Trophoblast cell (in vitro differentiated cells and primary cell): ENCODE measurements around the gene BRDT.
"Not testable (repeated sequence)": the region's sequence is repeated elsewhere in the genome, so short reads cannot be mapped to it uniquely, and the experiment has no call there.

Source experiments
- DNase-seq, 2 donors: peaks; one replicate each; pipeline ENCODE4 v3.0.0-alpha.2; 2016
- H2AFZ ChIP-seq: 2 replicates; pipeline ENCODE4 v1.6.1; 2013; ENCODE audit warnings: low read length, moderate library complexity, mild to moderate bottlenecking; ENCODE audit not compliant: insufficient read depth, poor library complexity
- H2AK5ac ChIP-seq: 2 replicates; pipeline ENCODE4 v1.6.1; 2013; ENCODE audit warnings: mild to moderate bottlenecking, low read length
- H2BK120ac ChIP-seq: 2 replicates; pipeline ENCODE4 v1.6.1; 2013; ENCODE audit warnings: low read length, mild to moderate bottlenecking, moderate library complexity; ENCODE audit not compliant: insufficient read depth, poor library complexity
- H2BK12ac ChIP-seq: 2 replicates; pipeline ENCODE4 v1.6.1; 2013; ENCODE audit warnings: mild to moderate bottlenecking, low read length, moderate library complexity
- H2BK5ac ChIP-seq: 2 replicates; pipeline ENCODE4 v1.6.1; 2013; ENCODE audit warnings: low read length, low read depth, moderate library complexity, mild to moderate bottlenecking; ENCODE audit not compliant: poor library complexity
- H3K14ac ChIP-seq: 2 replicates; pipeline ENCODE4 v1.6.1; 2013; ENCODE audit warnings: mild to moderate bottlenecking, low read length
- H3K18ac ChIP-seq: 2 replicates; pipeline ENCODE4 v1.6.1; 2013; ENCODE audit warnings: mild to moderate bottlenecking, low read length
- H3K23ac ChIP-seq: 2 replicates; pipeline ENCODE4 v1.6.1; 2013; ENCODE audit warnings: low read length
- H3K27ac ChIP-seq: 2 replicates; pipeline ENCODE4 v1.5.1; 2013; ENCODE audit warnings: low read depth, mild to moderate bottlenecking, inconsistent platforms, low read length, moderate library complexity
- H3K27me3 ChIP-seq: 2 replicates; pipeline ENCODE4 v1.6.1; 2013; ENCODE audit warnings: inconsistent platforms, mild to moderate bottlenecking, low read length, moderate library complexity; ENCODE audit not compliant: insufficient read depth
- H3K36me3 ChIP-seq, 2 experiments: 1 replicate in 1 of 2; 2 replicates in 1 of 2; pipeline ENCODE4 v1.6.1; 2013; ENCODE audit warnings: low read length in 2 of 2, mild to moderate bottlenecking in 2 of 2, moderate library complexity in 1 of 2; ENCODE audit not compliant: insufficient read depth in 2 of 2, control insufficient read depth in 1 of 2
- H3K4ac ChIP-seq: 2 replicates; pipeline ENCODE4 v1.6.1; 2013; ENCODE audit warnings: low read depth, mild to moderate bottlenecking, low read length, moderate library complexity
- H3K4me1 ChIP-seq, 2 experiments: 1 replicate in 1 of 2; 2 replicates in 1 of 2; pipeline ENCODE4 v1.6.1; 2013; ENCODE audit warnings: low read length in 2 of 2, mild to moderate bottlenecking in 2 of 2, moderate library complexity in 1 of 2; ENCODE audit not compliant: insufficient read depth in 2 of 2, control insufficient read depth in 1 of 2
- H3K4me2 ChIP-seq: 2 replicates; pipeline ENCODE4 v1.6.1; 2013; ENCODE audit warnings: inconsistent platforms, mild to moderate bottlenecking, low read length, moderate library complexity
- H3K4me3 ChIP-seq: 2 replicates; pipeline ENCODE4 v1.5.1; 2013; ENCODE audit warnings: mild to moderate bottlenecking, low read depth, low read length, inconsistent platforms
- H3K79me1 ChIP-seq: one replicate; pipeline ENCODE4 v1.6.1; 2013; ENCODE audit warnings: low read length
- H3K79me2 ChIP-seq: 2 replicates; pipeline ENCODE4 v1.6.1; 2013; ENCODE audit warnings: low read length, mild to moderate bottlenecking; ENCODE audit not compliant: control insufficient read depth, insufficient read depth, poor library complexity
- H3K9ac ChIP-seq: 2 replicates; pipeline ENCODE4 v1.6.1; 2013; ENCODE audit warnings: mild to moderate bottlenecking, low read length
- H3K9me3 ChIP-seq: 2 replicates; pipeline ENCODE4 v1.6.1; 2013; ENCODE audit warnings: low read depth, mild to moderate bottlenecking, control low read depth, inconsistent platforms, low read length; ENCODE audit not compliant: insufficient read depth
- H4K12ac ChIP-seq: 2 replicates; pipeline ENCODE4 v1.6.1; 2013; ENCODE audit warnings: low read depth, mild to moderate bottlenecking, low read length, moderate library complexity
- H4K8ac ChIP-seq: 2 replicates; pipeline ENCODE4 v1.6.1; 2013; ENCODE audit warnings: low read depth, mild to moderate bottlenecking, low read length, moderate library complexity
- H4K91ac ChIP-seq: one replicate; pipeline ENCODE4 v1.6.1; 2013; ENCODE audit warnings: low read depth, mild to moderate bottlenecking, low read length, moderate library complexity
- WGBS: extraction: QIAGEN DNeasy Blood & Tissue Kit; methylation state at CpG from one replicate; pipeline ENCODE4 v1.1.7; 2013; ENCODE audit warnings: missing lambda C conversion rate; ENCODE audit not compliant: insufficient read length, insufficient coverage; ENCODE audit errors: extremely low coverage; 5-methylcytosine and 5-hydroxymethylcytosine counted together

BRDT gene

DNA sequence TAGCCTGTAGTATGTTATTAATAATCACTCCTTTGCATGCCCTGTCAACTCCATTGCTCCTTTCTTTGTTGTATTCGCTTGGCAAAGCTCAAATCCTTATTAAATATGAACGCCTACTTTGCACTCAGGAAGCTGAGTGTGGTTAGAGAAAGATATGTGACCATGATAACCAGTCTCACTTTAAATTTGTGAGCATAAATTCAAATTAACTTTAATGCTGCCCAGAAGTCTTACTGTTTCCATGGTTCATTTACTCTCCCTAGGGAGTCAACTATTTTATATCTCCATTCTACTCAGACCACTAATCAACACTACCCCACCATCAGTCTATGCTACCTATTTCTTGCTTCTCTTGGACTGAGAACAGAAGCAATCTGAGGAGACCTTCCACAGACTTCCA is 68.5 kb downstream of the BRDT start:
- Histone ChIP-seq H2AK5ac (no peak overlapping the region), H3K18ac (no peak overlapping the region), H2BK12ac (no peak overlapping the region), H2AFZ (no peak overlapping the region), H3K4ac (no peak overlapping the region), H4K12ac (no peak overlapping the region), H3K14ac (no peak overlapping the region), H2BK120ac (no peak overlapping the region), H2BK5ac (no peak overlapping the region), H3K23ac (no peak overlapping the region), H3K4me2 (no peak overlapping the region), H4K91ac (no peak overlapping the region), H3K36me3 (no peaks in the 10 kb centered on the region), H3K4me3 (no peak overlapping the region), H3K4me1 (no peaks in the 10 kb centered on the region), H3K79me1 (no peaks in the 10 kb centered on the region), H3K27ac (no peak overlapping the region), H3K9me3 (no peaks in the 10 kb centered on the region), H3K79me2 (no peaks in the 10 kb centered on the region), H3K27me3 (no peaks in the 10 kb centered on the region), H4K8ac (no peak overlapping the region), H3K9ac (no peak overlapping the region)
- WGBS: no CpG with 5 or more reads among the region's 2 CpGs
- no peak for DNase-seq

- not testable (repeated sequence) for H2BK120ac ChIP-seq, H3K4me1 ChIP-seq, H3K79me1 ChIP-seq, H3K27ac ChIP-seq, H3K27me3 ChIP-seq, H2AFZ ChIP-seq, H3K18ac ChIP-seq, H3K4me3 ChIP-seq, H3K9me3 ChIP-seq, H2BK12ac ChIP-seq, H3K14ac ChIP-seq, H3K23ac ChIP-seq, H3K36me3 ChIP-seq, H3K4ac ChIP-seq, H4K8ac ChIP-seq, H3K9ac ChIP-seq, H2AK5ac ChIP-seq, H3K4me2 ChIP-seq, DNase-seq, H4K91ac ChIP-seq, H3K79me2 ChIP-seq, H2BK5ac ChIP-seq, H4K12ac ChIP-seq
- no CpG with 5 or more reads among the region's 29 CpGs for WGBS
These were observed 76.8 kb downstream of the BRDT start for GRCh38 chr1:92026042-92026441.

DNA sequence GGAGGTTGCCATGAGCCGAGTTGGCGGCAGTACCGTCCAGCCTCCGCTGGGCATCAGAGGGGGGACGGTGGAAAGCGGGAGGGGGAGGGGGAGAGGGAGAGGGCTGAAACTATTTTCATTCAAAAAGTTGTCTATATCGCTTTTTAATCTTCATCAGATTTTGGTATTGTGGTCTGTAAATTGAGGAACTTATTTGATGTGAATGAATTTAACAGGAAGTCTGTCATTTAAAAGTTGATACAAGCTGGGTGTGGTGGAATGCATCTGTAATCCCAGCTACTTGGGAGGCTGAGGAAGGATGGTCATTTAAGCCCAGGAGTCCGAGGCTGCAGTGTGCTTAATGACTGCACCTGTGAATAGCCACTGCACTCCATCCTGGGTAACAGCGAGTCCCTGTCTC is 77.6 kb downstream of the BRDT start:
- Histone ChIP-seq H3K4me3 (no peak overlapping the region), H3K79me2 (no peaks in the 10 kb centered on the region), H3K9ac (no peak overlapping the region), H3K27ac (no peak overlapping the region), H2AK5ac (no peak overlapping the region), H4K12ac (no peak overlapping the region), H4K91ac (no peak overlapping the region), H3K27me3 (peaks cover 10% of the 10 kb centered on the region), H3K36me3 (no peaks in the 10 kb centered on the region), H3K9me3 (peaks cover 3% of the 10 kb centered on the region), H2BK5ac (no peak overlapping the region), H3K14ac (no peak overlapping the region), H3K23ac (no peak overlapping the region), H3K18ac (no peak overlapping the region), H2AFZ (no peak overlapping the region), H3K79me1 (no peaks in the 10 kb centered on the region), H3K4me2 (no peak overlapping the region), H2BK120ac (no peak overlapping the region), H3K4me1 (peaks cover 7 to 8% of the 10 kb centered on the region in 2 experiments), H2BK12ac (no peak overlapping the region), H3K4ac (no peak overlapping the region), H4K8ac (no peak overlapping the region)
- DNase-seq: no peak
- WGBS: no CpG with 5 or more reads among the region's 9 CpGs

DNA sequence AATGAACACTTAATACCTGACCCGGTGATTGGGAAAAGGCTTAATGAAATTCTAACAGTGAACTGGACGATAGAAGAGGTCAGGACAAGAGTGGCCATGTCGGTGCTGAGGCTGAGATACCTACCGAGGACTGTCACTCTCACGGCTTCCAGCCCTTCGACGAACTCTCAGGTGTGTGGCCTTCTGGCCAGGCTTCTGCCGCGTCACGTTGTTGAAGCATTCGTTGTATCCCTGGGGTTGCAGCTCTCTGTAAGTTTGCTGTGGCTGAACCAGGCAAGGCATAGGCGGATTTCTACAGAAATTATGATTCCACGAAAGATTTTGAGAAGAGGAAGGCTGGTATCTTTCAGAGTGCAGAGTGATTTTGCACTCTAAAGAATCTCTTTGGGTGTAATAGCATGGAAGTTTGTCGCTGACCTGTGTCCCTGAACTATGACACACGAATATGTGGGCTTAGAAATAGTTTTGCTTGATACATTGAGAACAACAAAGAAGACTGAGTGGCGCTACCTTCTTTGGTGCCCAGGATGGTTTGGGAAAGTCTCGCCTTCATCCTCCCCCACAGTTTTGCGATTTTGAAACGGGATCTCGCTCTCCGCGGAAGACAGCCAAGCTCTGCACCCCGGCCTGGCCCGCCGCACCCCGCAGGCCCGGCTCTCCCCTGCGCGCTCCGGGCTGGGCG is 80.2 kb downstream of the BRDT start:
- no CpG with 5 or more reads among the region's 31 CpGs for WGBS
- Histone ChIP-seq H3K4me2 (peak overlapping the region; percentile 88), H3K4me3 (peak overlapping the region; percentile 73), H4K91ac (no peak overlapping the region), H3K4me1 (peaks cover 7 to 8% of the 10 kb centered on the region in 2 experiments), H3K9ac (no peak overlapping the region), H2AFZ (peak overlapping the region; percentile 32), H3K79me1 (no peaks in the 10 kb centered on the region), H3K27ac (no peak overlapping the region), H2BK120ac (no peak overlapping the region), H2AK5ac (no peak overlapping the region), H3K4ac (no peak overlapping the region), H3K79me2 (no peaks in the 10 kb centered on the region), H2BK5ac (no peak overlapping the region), H4K12ac (no peak overlapping the region), H4K8ac (no peak overlapping the region), H3K18ac (no peak overlapping the region), H3K36me3 (no peaks in the 10 kb centered on the region), H3K27me3 (peaks cover 10% of the 10 kb centered on the region), H3K14ac (no peak overlapping the region), H3K23ac (no peak overlapping the region), H3K9me3 (peaks cover 3% of the 10 kb centered on the region), H2BK12ac (no peak overlapping the region)
- peak in 1 of 2 donors; percentile 2 for DNase-seq
